ACC112 (cell line): ENCODE data around the gene PUS10.
A peak's percentile ranks its signal among the peaks of the same experiment; 100 is the strongest.
"Not testable (repeated sequence)": the region's sequence is repeated elsewhere in the genome, so short reads cannot be mapped to it uniquely, and the experiment has no call there.

Experiments used
- H2AFZ ChIP-seq: fragments of 200-600 bp; sonication (generic); one replicate; pipeline ENCODE4 v1.6.0; 2017; ENCODE audit warnings: antibody characterized with exemption, low read length; ENCODE audit not compliant: unreplicated experiment
- H3K27ac ChIP-seq: fragments of 200-600 bp; sonication (generic); 2 replicates; pipeline ENCODE4 v1.5.1; 2014; ENCODE audit warnings: low read depth, mild to moderate bottlenecking, antibody characterized with exemption, low read length, moderate library complexity
- H3K27me3 ChIP-seq: fragments of 200-600 bp; sonication (generic); 2 replicates; pipeline ENCODE4 v1.6.1; 2014; ENCODE audit warnings: mild to moderate bottlenecking, antibody characterized with exemption, low read length, moderate library complexity, mixed read lengths; ENCODE audit not compliant: insufficient read depth
- H3K36me3 ChIP-seq: fragments of 200-600 bp; sonication (generic); 2 replicates; pipeline ENCODE4 v1.6.1; 2016; ENCODE audit warnings: mild to moderate bottlenecking, antibody characterized with exemption, low read length, moderate library complexity, mixed read lengths; ENCODE audit not compliant: insufficient read depth
- H3K4me1 ChIP-seq: fragments of 200-600 bp; sonication (generic); one replicate; pipeline ENCODE4 v1.6.1; 2016; ENCODE audit warnings: low read length, mixed read lengths; ENCODE audit not compliant: insufficient read depth, unreplicated experiment, control insufficient read depth
- H3K4me3 ChIP-seq: fragments of 200-600 bp; sonication (generic); 2 replicates; pipeline ENCODE4 v1.5.1; 2014; ENCODE audit warnings: mild to moderate bottlenecking, low read depth, low read length
- H3K79me2 ChIP-seq: fragments of 200-600 bp; sonication (generic); one replicate; pipeline ENCODE4 v1.6.0; 2016; ENCODE audit warnings: low read length; ENCODE audit not compliant: control insufficient read depth, unreplicated experiment, insufficient read depth

Gene PUS10

GRCh38 chr2:61034592-61034991 lies 16.5 kb upstream of the PUS10 start:
- not testable (repeated sequence) for H2AFZ ChIP-seq, H3K4me1 ChIP-seq, H3K27me3 ChIP-seq, H3K27ac ChIP-seq, H3K4me3 ChIP-seq, H3K79me2 ChIP-seq
- peaks cover 42% of the 10 kb centered on the region for H3K36me3 ChIP-seq

GRCh38 chr2:61029533-61029932 lies 11.5 kb upstream of the PUS10 start:
- peaks cover 34% of the 10 kb centered on the region for H3K36me3 ChIP-seq
- no peak overlapping the region for H3K27ac ChIP-seq
- no peaks in the 10 kb centered on the region for H3K4me1 ChIP-seq
- H3K4me3 ChIP-seq, result no peak overlapping the region
- H3K79me2 ChIP-seq, result peaks cover 13% of the 10 kb centered on the region
- H3K27me3 ChIP-seq, result no peaks in the 10 kb centered on the region
- H2AFZ ChIP-seq, result no peak overlapping the region

- Histone ChIP-seq H3K79me2 (peaks cover 59% of the 10 kb centered on the region), H3K4me3 (no peak overlapping the region), H3K27me3 (no peaks in the 10 kb centered on the region), H2AFZ (no peak overlapping the region), H3K36me3 (peaks cover 13% of the 10 kb centered on the region), H3K4me1 (peaks cover 6% of the 10 kb centered on the region), H3K27ac (no peak overlapping the region)
These were observed 5.6 kb upstream of the PUS10 start for GRCh38 chr2:61023670-61024069.

GRCh38 chr2:61021228-61021660 lies 3.2 kb upstream of the PUS10 start:
- Histone ChIP-seq H3K4me1 (peaks cover 6% of the 10 kb centered on the region), H3K79me2 (peaks cover 75% of the 10 kb centered on the region), H3K27me3 (no peaks in the 10 kb centered on the region), H3K4me3 (no peak overlapping the region), H2AFZ (no peak overlapping the region), H3K36me3 (peaks cover 13% of the 10 kb centered on the region), H3K27ac (no peak overlapping the region)

- Histone ChIP-seq H3K27ac (peak overlapping the region; percentile 74; the same call in 1 of the 2 replicates), H3K4me1 (peaks cover 13% of the 10 kb centered on the region), H3K4me3 (peak overlapping the region; percentile 87), H2AFZ (no peak overlapping the region), H3K36me3 (peaks cover 13% of the 10 kb centered on the region), H3K27me3 (no peaks in the 10 kb centered on the region), H3K79me2 (peaks cover 68% of the 10 kb centered on the region)
These were observed 743 bp upstream of the PUS10 start for GRCh38 chr2:61018798-61019197.

GRCh38 chr2:61018318-61018755 lies 282 bp upstream of the PUS10 start:
- H3K36me3 ChIP-seq, result peaks cover 13% of the 10 kb centered on the region
- H3K27me3 ChIP-seq, result no peaks in the 10 kb centered on the region
- H3K4me3 ChIP-seq, result peak overlapping the region; percentile 87
- H3K27ac ChIP-seq, result peak overlapping the region; percentile 74
- peaks cover 13% of the 10 kb centered on the region for H3K4me1 ChIP-seq
- peak overlapping the region; percentile 97 for H2AFZ ChIP-seq
- H3K79me2 ChIP-seq, result peaks cover 64% of the 10 kb centered on the region

GRCh38 chr2:61017003-61017555 lies 976 bp downstream of the PUS10 start:
- Histone ChIP-seq H2AFZ (peak overlapping the region; percentile 97), H3K79me2 (peaks cover 53% of the 10 kb centered on the region), H3K27me3 (no peaks in the 10 kb centered on the region), H3K27ac (peak overlapping the region; percentile 74), H3K4me3 (peak overlapping the region; percentile 87), H3K4me1 (peaks cover 16% of the 10 kb centered on the region), H3K36me3 (peaks cover 6% of the 10 kb centered on the region)

- no peaks in the 10 kb centered on the region for H3K27me3 ChIP-seq
- H3K4me1 ChIP-seq, result peaks cover 22% of the 10 kb centered on the region
- 0 out of 2 replicates have a peak overlapping the region, but pooled peaks have one; percentile 74 for H3K27ac ChIP-seq
These were observed 1.6 kb downstream of the PUS10 start for GRCh38 chr2:61016392-61017002.

GRCh38 chr2:61015976-61016375 lies 2.1 kb downstream of the PUS10 start:
- Histone ChIP-seq H3K36me3 (peaks cover 2% of the 10 kb centered on the region; the same call in 1 of the 2 replicates), H3K27me3 (no peaks in the 10 kb centered on the region), H3K4me3 (peak overlapping the region; percentile 87), H2AFZ (no peak overlapping the region), H3K79me2 (peaks cover 44% of the 10 kb centered on the region), H3K27ac (no peak overlapping the region), H3K4me1 (peaks cover 26% of the 10 kb centered on the region)

More at GRCh38 chr2:61016392-61017002, 1.6 kb downstream of the PUS10 start:
- peaks cover 5% of the 10 kb centered on the region; the same call in 1 of the 2 replicates for H3K36me3 ChIP-seq
- peaks cover 49% of the 10 kb centered on the region for H3K79me2 ChIP-seq
- peak overlapping the region; percentile 87 for H3K4me3 ChIP-seq
- H2AFZ ChIP-seq, result peak overlapping the region; percentile 97

- peaks cover 26% of the 10 kb centered on the region for H3K4me1 ChIP-seq
- H3K79me2 ChIP-seq, result peaks cover 32% of the 10 kb centered on the region
- no peak overlapping the region for H3K4me3 ChIP-seq
- no peaks in the 10 kb centered on the region for H3K36me3 ChIP-seq
- no peaks in the 10 kb centered on the region for H3K27me3 ChIP-seq
- H3K27ac ChIP-seq, result no peak overlapping the region
- no peak overlapping the region for H2AFZ ChIP-seq
These were observed 3.3 kb downstream of the PUS10 start for GRCh38 chr2:61014763-61015162.

GRCh38 chr2:61013382-61013781 lies 4.7 kb downstream of the PUS10 start:
- H3K36me3 ChIP-seq, result no peaks in the 10 kb centered on the region
- H3K27me3 ChIP-seq, result no peaks in the 10 kb centered on the region
- no peak overlapping the region for H3K27ac ChIP-seq
- peaks cover 19% of the 10 kb centered on the region for H3K79me2 ChIP-seq
- peaks cover 20% of the 10 kb centered on the region for H3K4me1 ChIP-seq
- H2AFZ ChIP-seq, result no peak overlapping the region
- no peak overlapping the region for H3K4me3 ChIP-seq
